K562 (cell line): ENCODE results near the gene YKT6. TPM values are rescaled to one million over a fixed set of nuclear protein-coding genes. Genes with fewer than 3 reads are reported as not detected.

Experiments
- ATAC-seq: fragments of 200-7000 bp; cut with Tn5 transposase; 3 replicates; pipeline ENCODE4 v1.9.1; 2020; ENCODE audit warnings: moderate library complexity
- BruUV-seq: library from RNA; stranded (reverse); fragments of 400-500 nt; replicated peaks from 2 replicates; lab custom pipeline; 2021; lab: Mats Ljungman, UMichigan
- CTCF ChIA-PET: fragments of 300-600 bp; formaldehyde crosslinking; extraction: SDS; loops from one replicate; lab custom pipeline; 2021; ENCODE audit warnings: low intra/inter-chr PET ratio; lab: Yijun Ruan, JAX
- POLR2A ChIA-PET: fragments of 300-600, 350-650 bp; sonication (Branson Sonifier 250); formaldehyde crosslinking; extraction: SDS; loops from one replicate; lab custom pipeline; 2021; ENCODE audit warnings: antibody characterized with exemption, inconsistent platforms; lab: Yijun Ruan, JAX
- DNase-seq, 4 experiments: peaks; one replicate each; pipeline versions ENCODE4 v3.0.0 to v3.0.0-alpha.2; 2011 to 2018; ENCODE audit warnings: low spot score in 3 of 4, mixed read lengths in 3 of 4; ENCODE audit errors: extremely low read depth in 1 of 4
- FAIRE-seq: peaks from 2 replicates; lab custom pipeline; 2011; peaks lifted over from hg19 to GRCh38; lab: Jason Lieb, UNC
- H2AFZ ChIP-seq: 2 replicates; pipeline ENCODE4 v1.6.0; 2011; ENCODE audit warnings: low read depth, low read length, control low read depth, inconsistent platforms
- H3K27ac ChIP-seq: fragments of 200-600 bp; 3 replicates; pipeline ENCODE4 v1.8.0; 2011; ENCODE audit warnings: low read depth, mild to moderate bottlenecking, control low read depth, inconsistent platforms, low read length, moderate library complexity, mixed read lengths; ENCODE audit errors: extremely low read depth
- H3K27me3 ChIP-seq, 2 experiments: fragments of 300-600 bp in 1 of 2; 2 replicates in 1 of 2; 3 replicates in 1 of 2; pipeline versions ENCODE4 v1.6.0 to v1.8.0; 2011; ENCODE audit warnings: inconsistent platforms in 2 of 2, low read length in 2 of 2, mild to moderate bottlenecking in 1 of 2, mixed read lengths in 1 of 2, moderate library complexity in 1 of 2; ENCODE audit not compliant: control insufficient read depth in 2 of 2, insufficient read depth in 2 of 2
- H3K36me3 ChIP-seq: fragments of 300-600 bp; 3 replicates; pipeline ENCODE4 v1.8.0; 2011; ENCODE audit warnings: mild to moderate bottlenecking, low read length, inconsistent platforms; ENCODE audit not compliant: control insufficient read depth, insufficient read depth
- H3K4me1 ChIP-seq, 2 experiments: fragments of 200-600 bp in 1 of 2; replicated peaks in 1 of 2; 2 replicates in 1 of 2; 3 replicates in 1 of 2; pipeline versions ENCODE4 v1.5.1 to v1.8.0; 2011; ENCODE audit warnings: inconsistent platforms in 2 of 2, low read length in 2 of 2, mild to moderate bottlenecking in 1 of 2, mixed read lengths in 1 of 2, moderate library complexity in 1 of 2; ENCODE audit not compliant: control insufficient read depth in 2 of 2, insufficient read depth in 2 of 2
- H3K4me2 ChIP-seq: 2 replicates; pipeline ENCODE4 v1.6.1; 2011; ENCODE audit warnings: low read length, control low read depth, inconsistent platforms, mixed read lengths; ENCODE audit not compliant: insufficient read depth
- H3K4me3 ChIP-seq: fragments of 200-600 bp; sonication (generic), shearing (Covaris generic); 2 replicates; pipeline ENCODE4 v1.5.1; 2016; ENCODE audit warnings: control low read depth, inconsistent platforms
- H3K79me2 ChIP-seq: fragments of 200-600 bp; 3 replicates; pipeline ENCODE4 v1.8.0; 2011; ENCODE audit warnings: low read length, inconsistent platforms; ENCODE audit not compliant: control insufficient read depth, insufficient read depth
- H3K9ac ChIP-seq, 2 experiments: 2 replicates each; pipeline versions ENCODE4 v1.6.0 to v1.6.1; 2011; ENCODE audit warnings: low read depth in 2 of 2, low read length in 2 of 2, control low read depth in 1 of 2, inconsistent platforms in 1 of 2, mild to moderate bottlenecking in 1 of 2, mixed read lengths in 1 of 2; ENCODE audit not compliant: insufficient read depth in 1 of 2
- H3K9me1 ChIP-seq: one replicate; pipeline ENCODE4 v1.6.0; 2011; ENCODE audit warnings: inconsistent platforms, mild to moderate bottlenecking, low read length, moderate library complexity; ENCODE audit not compliant: control insufficient read depth, insufficient read depth
- H3K9me3 ChIP-seq: replicated peaks from 2 replicates; pipeline ENCODE4 v1.5.1; 2011; ENCODE audit warnings: low read depth, low read length, inconsistent platforms; ENCODE audit not compliant: control insufficient read depth, insufficient read depth
- H4K20me1 ChIP-seq: replicated peaks from 2 replicates; pipeline ENCODE4 v1.6.1; 2011; ENCODE audit warnings: low read length, inconsistent platforms, mixed read lengths; ENCODE audit not compliant: control insufficient read depth, insufficient read depth
- CREB3L1 ChIP-seq: fragments of 450-650 bp; IDR thresholded peaks from 2 replicates; pipeline ENCODE4 v1.6.1; 2014; ENCODE audit warnings: low read depth, mild to moderate bottlenecking, moderate library complexity, borderline replicate concordance
- GABPB2 ChIP-seq: fragments of 250-450 bp; sonication (Bioruptor Pico); conservative IDR thresholded peaks from 2 replicates; pipeline ENCODE4 v1.5.1; 2021; ENCODE audit warnings: mild to moderate bottlenecking
- ZBED1 ChIP-seq: IDR thresholded peaks from 2 replicates; pipeline ENCODE4 v1.6.1; 2014
- ZNF512 ChIP-seq: IDR thresholded peaks from 2 replicates; pipeline ENCODE4 v1.6.1; 2016; ENCODE audit warnings: missing genetic modification characterization, missing compliant biosample characterization
- WGBS: fragments of 100-300 bp; shearing (Covaris generic); methylation state at CpG from one replicate; pipeline ENCODE4 v1.1.6; 2016; ENCODE audit warnings: low coverage, mixed read lengths; ENCODE audit not compliant: insufficient coverage; ENCODE audit errors: missing lambda C conversion rate; 5-methylcytosine and 5-hydroxymethylcytosine counted together
- in situ Hi-C: fragments of 300-500 bp; cut with MboI; formaldehyde crosslinking; loops from 4 replicates; pipeline ENCODE4 v1.15.0; 2018; ENCODE audit warnings: inconsistent platforms, mixed read lengths
- intact Hi-C: fragments of 100-400 bp; cut with micrococcal nuclease; formaldehyde crosslinking; loops from 2 replicates; pipeline ENCODE4 v1.14.2; 2022
- polyA plus RNA-seq, 8 experiments: library from polyadenylated mRNA; depleted of rRNA in 4 of 8; stranded (reverse) in 5 of 8; unstranded in 3 of 8; fragments of >200 nt; fragmentation: Nextera tagmentation in 2 of 8; fragmentation: Illumina TruSeq in 1 of 8; extraction: Ambion mirVana in 2 of 8; extraction: Trizol in 1 of 8; gene quantifications; 2 replicates each; pipeline versions ENCODE4 v1.2.1 to v1.2.3, GENCODE V29; 2011 to 2014; ENCODE audit warnings: inconsistent platforms in 1 of 8, missing spikeins in 1 of 8
- total RNA-seq, 7 experiments: library from RNA; depleted of rRNA in 6 of 7; stranded (reverse); fragments of >200 nt in 6 of 7; fragmentation: Illumina TruSeq in 2 of 7; extraction: Trizol in 2 of 7; gene quantifications; 2 replicates each; pipeline versions ENCODE4 v1.2.1 to v1.2.3, GENCODE V29; 2011 to 2021; ENCODE audit warnings: low replicate concordance in 1 of 7

The YKT6 gene
- total and polyA plus RNA-seq, 9 of the 15 experiments (the other 6 are each of a cell fraction or from before 2014, with no cell fraction given): 1.6 to 90.6 (median 75.1) TPM

DNA sequence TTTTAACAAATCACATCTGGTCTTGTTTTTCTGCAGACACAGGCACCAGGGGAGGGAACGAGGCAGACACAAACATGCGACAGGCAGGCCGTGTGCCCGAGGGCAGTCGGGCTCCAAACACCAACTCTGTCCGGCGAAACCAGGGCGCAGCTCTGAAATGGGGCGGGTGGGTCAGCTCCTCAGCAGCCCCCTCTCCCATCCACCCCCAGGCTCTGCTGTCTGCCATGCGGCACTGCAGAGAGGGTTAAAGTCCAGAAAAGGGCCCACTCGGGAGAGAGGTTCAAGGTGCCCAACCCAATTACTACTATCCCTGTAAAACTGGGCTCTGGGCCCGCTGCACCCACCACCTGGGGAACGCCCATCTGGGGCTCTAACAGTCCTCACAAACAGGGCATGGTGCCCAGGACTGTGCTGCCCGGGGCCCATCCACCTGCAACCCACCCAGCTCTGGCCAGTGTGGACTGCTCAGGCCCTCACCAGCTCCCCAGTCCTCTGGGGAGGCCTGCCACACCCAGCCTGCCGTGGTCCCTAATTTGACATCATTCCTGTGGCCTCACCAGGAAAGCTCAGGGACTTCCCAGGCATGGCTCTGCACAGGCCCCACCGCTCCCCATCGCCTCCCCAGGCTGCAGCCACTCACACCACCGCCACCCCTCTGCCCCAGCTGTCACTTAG, 18.7 kb downstream of the YKT6 start:
- ATAC-seq (no peak), DNase-seq (no peak), FAIRE-seq (no peak)
- Histone ChIP-seq H3K4me3 (no peak overlapping the region), H3K9ac (no peak overlapping the region), H3K27ac (no peak overlapping the region), H4K20me1 (no peaks in the 10 kb centered on the region), H3K9me1 (peaks cover 1% of the 10 kb centered on the region), H2AFZ (no peak overlapping the region), H3K9me3 (no peaks in the 10 kb centered on the region), H3K79me2 (no peaks in the 10 kb centered on the region), H3K27me3 (peaks cover 0 to 12% of the 10 kb centered on the region in 2 experiments; a peak in 2 of 5 replicates), H3K36me3 (no peaks in the 10 kb centered on the region), H3K4me2 (no peak overlapping the region), H3K4me1 (peaks cover 3 to 62% of the 10 kb centered on the region in 2 experiments; a peak in 4 of 5 replicates)
- BruUV-seq: no TSS peak
- 72% methylated on average over 9 of the region's 18 CpGs for WGBS
- POLR2A ChIA-PET: interaction anchor here (1.0 to 1.3 kb wide), 2 partner anchors 96 to 355 kb away, joined by 4 to 5 read pairs; partner anchors contain the start of gene POLD2
- no peak for TF ChIP-seq ZBED1
- no peak for TF ChIP-seq CREB3L1
- TF ChIP-seq GABPB2: no peak
- TF ChIP-seq ZNF512 (tag): 0 out of 2 replicates have a peak, but pooled peaks have one; percentile 30
- intact Hi-C loops: no loop called here
- in situ Hi-C loops: no loop called here
- CTCF ChIA-PET: no interaction called here
